Cardiac muscle cell (in vitro differentiated cells and primary cell): ENCODE results near the gene HBG2. TPM values are rescaled to one million over a fixed set of nuclear protein-coding genes. Genes with fewer than 3 reads are reported as not detected.

Experiments
- DNase-seq, 2 donors: peaks; one replicate each; pipeline versions ENCODE4 v3.0.0 to v3.0.0-alpha.2; 2010 to 2017; ENCODE audit warnings: low read depth in 1 of 2, low spot score in 1 of 2
- H3K27ac ChIP-seq: fragments of 200-600 bp; sonication (generic); 2 replicates; pipeline ENCODE4 v1.5.1; 2016
- H3K27me3 ChIP-seq: fragments of 200-600 bp; sonication (generic); 2 replicates; pipeline ENCODE4 v1.6.0; 2016; ENCODE audit warnings: control low read depth
- H3K36me3 ChIP-seq: fragments of 200-600 bp; sonication (generic); 2 replicates; pipeline ENCODE4 v1.5.1; 2016; ENCODE audit warnings: control low read depth
- H3K4me1 ChIP-seq: fragments of 200-600 bp; sonication (generic); 2 replicates; pipeline ENCODE4 v1.8.1; 2017; ENCODE audit warnings: low read depth, mild to moderate bottlenecking, mixed run types
- H3K4me3 ChIP-seq: fragments of 200-600 bp; sonication (generic); 2 replicates; pipeline ENCODE4 v1.5.1; 2016; ENCODE audit warnings: mild to moderate bottlenecking
- H3K9me3 ChIP-seq: fragments of 200-600 bp; sonication (generic); 2 replicates; pipeline ENCODE4 v1.5.1; 2017; ENCODE audit warnings: low read depth, mild to moderate bottlenecking, control low read depth
- CTCF ChIP-seq: IDR thresholded peaks from 2 replicates; pipeline ENCODE4 v1.5.1; 2012; ENCODE audit warnings: low read depth, mild to moderate bottlenecking, low read length
- polyA plus RNA-seq: library from polyadenylated mRNA; unstranded; fragments of >200 nt; fragmentation: Nextera tagmentation; extraction: Ambion mirVana; gene quantifications from 2 replicates; pipeline ENCODE4 v1.2.1, GENCODE V29; 2016
- total RNA-seq: library from RNA; depleted of rRNA; stranded (reverse); fragments of >200 nt; gene quantifications from 2 replicates; pipeline ENCODE4 v1.2.3, GENCODE V29; 2016

Gene HBG2
- total and polyA plus RNA-seq, 2 experiments from 2014 or later = not detected

DNA sequence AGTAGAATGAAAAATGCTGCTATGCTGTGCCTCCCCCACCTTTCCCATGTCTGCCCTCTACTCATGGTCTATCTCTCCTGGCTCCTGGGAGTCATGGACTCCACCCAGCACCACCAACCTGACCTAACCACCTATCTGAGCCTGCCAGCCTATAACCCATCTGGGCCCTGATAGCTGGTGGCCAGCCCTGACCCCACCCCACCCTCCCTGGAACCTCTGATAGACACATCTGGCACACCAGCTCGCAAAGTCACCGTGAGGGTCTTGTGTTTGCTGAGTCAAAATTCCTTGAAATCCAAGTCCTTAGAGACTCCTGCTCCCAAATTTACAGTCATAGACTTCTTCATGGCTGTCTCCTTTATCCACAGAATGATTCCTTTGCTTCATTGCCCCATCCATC lies 30.1 kb upstream of the HBG2 start:
- Histone ChIP-seq H3K27me3 (no peaks in the 10 kb centered on the region), H3K27ac (no peak overlapping the region), H3K36me3 (no peaks in the 10 kb centered on the region), H3K4me1 (no peaks in the 10 kb centered on the region), H3K9me3 (no peaks in the 10 kb centered on the region), H3K4me3 (no peak overlapping the region)
- DNase-seq = no peak
- no peak for TF ChIP-seq CTCF

DNA sequence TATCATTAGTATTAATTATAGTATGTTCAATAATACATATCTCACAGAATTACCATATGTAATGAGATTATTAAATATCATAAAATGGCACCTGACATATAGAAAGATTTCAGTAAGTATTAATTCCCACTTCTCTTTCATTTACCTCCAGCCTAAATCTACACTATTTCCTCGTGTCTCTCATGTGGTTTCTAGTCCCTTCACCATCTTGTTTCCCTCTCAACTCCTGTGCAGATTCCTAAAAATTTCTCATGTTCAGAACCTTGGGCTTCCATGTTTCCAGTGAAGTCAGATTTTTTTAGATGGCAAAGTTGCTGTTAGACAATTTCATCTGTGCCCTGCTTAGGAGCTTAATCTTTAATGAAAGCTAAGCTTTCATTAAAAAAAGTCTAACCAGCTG lies 29.3 kb upstream of the HBG2 start:
- TF ChIP-seq CTCF = no peak
- H3K4me3 ChIP-seq = no peak overlapping the region
- no peaks in the 10 kb centered on the region for H3K9me3 ChIP-seq
- no peaks in the 10 kb centered on the region for H3K27me3 ChIP-seq
- no peaks in the 10 kb centered on the region for H3K36me3 ChIP-seq
- H3K4me1 ChIP-seq = no peaks in the 10 kb centered on the region
- H3K27ac ChIP-seq = no peak overlapping the region
- DNase-seq = no peak

- no peaks in the 10 kb centered on the region for H3K36me3 ChIP-seq
- DNase-seq = no peak
- H3K9me3 ChIP-seq = no peaks in the 10 kb centered on the region
- H3K4me1 ChIP-seq = no peaks in the 10 kb centered on the region
- no peaks in the 10 kb centered on the region for H3K27me3 ChIP-seq
- H3K27ac ChIP-seq = no peak overlapping the region
- H3K4me3 ChIP-seq = no peak overlapping the region
- TF ChIP-seq CTCF = no peak
These were observed 28.5 kb upstream of the HBG2 start for GRCh38 chr11:5283086-5283485.

- H3K27me3 ChIP-seq = no peaks in the 10 kb centered on the region
- H3K4me1 ChIP-seq = no peaks in the 10 kb centered on the region
- H3K9me3 ChIP-seq = no peaks in the 10 kb centered on the region
- no peak for TF ChIP-seq CTCF
- H3K36me3 ChIP-seq = no peaks in the 10 kb centered on the region
- H3K27ac ChIP-seq = no peak overlapping the region
- H3K4me3 ChIP-seq = no peak overlapping the region
- DNase-seq = no peak
These were observed 28.0 kb upstream of the HBG2 start for GRCh38 chr11:5282628-5283027.

DNA sequence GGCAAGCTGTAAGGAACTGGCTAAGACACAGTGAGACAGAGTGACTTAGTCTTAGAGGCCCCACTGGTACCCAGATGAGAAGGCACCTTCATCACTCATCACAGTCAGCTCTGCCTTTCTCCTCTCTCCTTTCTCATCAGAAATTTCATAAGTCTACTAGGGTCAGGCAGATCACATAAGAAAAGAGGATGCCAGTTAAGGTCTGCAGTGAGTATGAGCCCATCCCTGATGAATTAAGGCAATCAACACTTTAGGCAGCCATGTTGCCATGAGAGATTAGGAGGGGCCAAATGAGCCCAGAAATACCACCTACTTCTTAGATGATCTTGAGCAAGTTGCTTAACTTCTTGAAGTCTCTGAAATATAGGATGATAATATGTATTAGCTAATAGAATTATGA lies 27.0 kb upstream of the HBG2 start:
- H3K9me3 ChIP-seq = no peaks in the 10 kb centered on the region
- H3K36me3 ChIP-seq = no peaks in the 10 kb centered on the region
- H3K4me3 ChIP-seq = no peak overlapping the region
- no peaks in the 10 kb centered on the region for H3K27me3 ChIP-seq
- H3K27ac ChIP-seq = no peak overlapping the region
- no peak for TF ChIP-seq CTCF
- H3K4me1 ChIP-seq = no peaks in the 10 kb centered on the region
- DNase-seq = no peak

DNA sequence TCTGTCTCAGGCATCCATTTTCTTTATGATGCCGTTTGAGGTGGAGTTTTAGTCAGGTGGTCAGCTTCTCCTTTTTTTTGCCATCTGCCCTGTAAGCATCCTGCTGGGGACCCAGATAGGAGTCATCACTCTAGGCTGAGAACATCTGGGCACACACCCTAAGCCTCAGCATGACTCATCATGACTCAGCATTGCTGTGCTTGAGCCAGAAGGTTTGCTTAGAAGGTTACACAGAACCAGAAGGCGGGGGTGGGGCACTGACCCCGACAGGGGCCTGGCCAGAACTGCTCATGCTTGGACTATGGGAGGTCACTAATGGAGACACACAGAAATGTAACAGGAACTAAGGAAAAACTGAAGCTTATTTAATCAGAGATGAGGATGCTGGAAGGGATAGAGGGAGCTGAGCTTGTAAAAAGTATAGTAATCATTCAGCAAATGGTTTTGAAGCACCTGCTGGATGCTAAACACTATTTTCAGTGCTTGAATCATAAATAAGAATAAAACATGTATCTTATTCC lies 26.1 kb upstream of the HBG2 start:
- H3K27ac ChIP-seq = no peak overlapping the region
- no peaks in the 10 kb centered on the region for H3K27me3 ChIP-seq
- no peak for TF ChIP-seq CTCF
- no peaks in the 10 kb centered on the region for H3K9me3 ChIP-seq
- H3K4me3 ChIP-seq = no peak overlapping the region
- DNase-seq = peak; percentile 11 to 96
- no peaks in the 10 kb centered on the region for H3K4me1 ChIP-seq
- no peaks in the 10 kb centered on the region for H3K36me3 ChIP-seq
